Endodermal cell (in vitro differentiated cells): ENCODE data around the gene SMAD7. TPM values are rescaled to one million over a fixed set of nuclear protein-coding genes. Genes with fewer than 3 reads are reported as not detected.

Experiments used
- DNase-seq: peaks from one replicate; pipeline ENCODE4 v3.0.0-alpha.2; 2017
- H3K27ac ChIP-seq: 2 replicates; pipeline ENCODE4 v1.5.1; 2013; ENCODE audit warnings: mild to moderate bottlenecking, low read depth, low read length, moderate library complexity
- H3K27me3 ChIP-seq: 2 replicates; pipeline ENCODE4 v1.6.1; 2013; ENCODE audit warnings: mild to moderate bottlenecking, low read length, moderate library complexity; ENCODE audit not compliant: insufficient read depth, control insufficient read depth, poor library complexity, severe bottlenecking
- H3K36me3 ChIP-seq: 2 replicates; pipeline ENCODE4 v1.7.0; 2013; ENCODE audit warnings: mild to moderate bottlenecking, low read length, moderate library complexity; ENCODE audit not compliant: control insufficient read depth, insufficient read depth
- H3K4me1 ChIP-seq: one replicate; pipeline ENCODE4 v1.7.0; 2013; ENCODE audit warnings: low read length; ENCODE audit not compliant: control insufficient read depth, insufficient read depth
- H3K4me3 ChIP-seq: 2 replicates; pipeline ENCODE4 v1.5.1; 2013; ENCODE audit warnings: mild to moderate bottlenecking, low read length, moderate library complexity
- H3K9ac ChIP-seq: 2 replicates; pipeline ENCODE4 v1.6.1; 2013; ENCODE audit warnings: mild to moderate bottlenecking, low read length, moderate library complexity; ENCODE audit not compliant: poor library complexity, severe bottlenecking; ENCODE audit errors: extremely low read depth
- H3K9me3 ChIP-seq: 2 replicates; pipeline ENCODE4 v1.6.1; 2013; ENCODE audit warnings: mild to moderate bottlenecking, low read length, moderate library complexity; ENCODE audit not compliant: control insufficient read depth
- H3K27ac Mint-ChIP-seq: 2 replicates; pipeline ENCODE4 v1.8.0; 2020; ENCODE audit warnings: mixed read lengths
- H3K27me3 Mint-ChIP-seq: 2 replicates; pipeline ENCODE4 v1.8.0; 2021; ENCODE audit warnings: mild to moderate bottlenecking, mixed read lengths; ENCODE audit not compliant: insufficient read depth
- H3K36me3 Mint-ChIP-seq: 2 replicates; pipeline ENCODE4 v1.8.0; 2020; ENCODE audit warnings: low read depth, mixed read lengths
- H3K4me1 Mint-ChIP-seq: 2 replicates; pipeline ENCODE4 v1.8.0; 2020; ENCODE audit warnings: mixed read lengths
- H3K4me3 Mint-ChIP-seq: 2 replicates; pipeline ENCODE4 v1.8.0; 2020; ENCODE audit warnings: mild to moderate bottlenecking, moderate library complexity, mixed read lengths
- H3K9me3 Mint-ChIP-seq: 2 replicates; pipeline ENCODE4 v1.8.0; 2020; ENCODE audit warnings: mild to moderate bottlenecking, mixed read lengths
- CTCF ChIP-seq: fragments of 200-600 bp; sonication (generic); conservative IDR thresholded peaks from 2 replicates; pipeline ENCODE4 v1.5.0; 2021; ENCODE audit warnings: antibody characterized with exemption, mild to moderate bottlenecking
- WGBS, 2 experiments: methylation state at CpG; one replicate each; pipeline versions ENCODE4 v1.1.5 to v1.1.7; 2013; ENCODE audit warnings: missing lambda C conversion rate in 2 of 2, mixed read lengths in 1 of 2; ENCODE audit not compliant: insufficient coverage in 1 of 2, insufficient read length in 1 of 2; 5-methylcytosine and 5-hydroxymethylcytosine counted together
- total RNA-seq, 2 donors: library from RNA; stranded (reverse); fragmentation: NEBNext Ultra II Directional in 1 of 2; extraction: Animal tissue kit (Norgen Biotek cat#: 25700) in 1 of 2; gene quantifications; 2 replicates in 1 of 2; 3 replicates in 1 of 2; pipeline ENCODE4 v1.2.1, GENCODE V29; 2021

The SMAD7 gene
- total RNA-seq, 2 donors from 2014 or later: 52.4 to 67.4 TPM

GRCh38 chr18:48877941-48878340, 72.8 kb downstream of the SMAD7 start:
- no peak for DNase-seq
- Mint-ChIP-seq H3K4me1 (peaks cover 20% of the 10 kb centered on the region), H3K4me3 (no peak overlapping the region), H3K36me3 (no peaks in the 10 kb centered on the region), H3K27ac (no peak overlapping the region), H3K9me3 (peaks cover 1% of the 10 kb centered on the region), H3K27me3 (no peaks in the 10 kb centered on the region)
- Histone ChIP-seq H3K4me3 (no peak overlapping the region), H3K4me1 (peaks cover 9% of the 10 kb centered on the region), H3K36me3 (no peaks in the 10 kb centered on the region), H3K27me3 (no peaks in the 10 kb centered on the region), H3K27ac (no peak overlapping the region), H3K9ac (no peak overlapping the region), H3K9me3 (no peaks in the 10 kb centered on the region)
- 98 to 100% methylated on average over 2 to 3 of the region's 3 CpGs for WGBS, 2 experiments
- TF ChIP-seq CTCF: no peak

- Mint-ChIP-seq H3K4me1 (peaks cover 27% of the 10 kb centered on the region), H3K27ac (peak overlapping the region; percentile 26), H3K27me3 (no peaks in the 10 kb centered on the region), H3K4me3 (no peak overlapping the region), H3K36me3 (no peaks in the 10 kb centered on the region), H3K9me3 (peaks cover 1% of the 10 kb centered on the region)
- Histone ChIP-seq H3K27ac (no peak overlapping the region), H3K4me3 (no peak overlapping the region), H3K27me3 (no peaks in the 10 kb centered on the region), H3K9ac (no peak overlapping the region), H3K4me1 (peaks cover 15% of the 10 kb centered on the region), H3K36me3 (no peaks in the 10 kb centered on the region), H3K9me3 (no peaks in the 10 kb centered on the region)
- no peak for DNase-seq
- 96 to 100% methylated on average over 3 to 6 of the region's 6 CpGs for WGBS, 2 experiments
- no peak for TF ChIP-seq CTCF
Measured at GRCh38 chr18:48876590-48876989, 74.2 kb downstream of the SMAD7 start.

GRCh38 chr18:48875942-48876511, 74.7 kb downstream of the SMAD7 start:
- Mint-ChIP-seq H3K36me3 (no peaks in the 10 kb centered on the region), H3K4me3 (no peak overlapping the region), H3K27me3 (no peaks in the 10 kb centered on the region), H3K4me1 (peaks cover 27% of the 10 kb centered on the region), H3K9me3 (peaks cover under 1% of the 10 kb centered on the region), H3K27ac (peak overlapping the region; percentile 26)
- TF ChIP-seq CTCF: peak; percentile 61
- Histone ChIP-seq H3K27me3 (no peaks in the 10 kb centered on the region), H3K9ac (no peak overlapping the region), H3K4me1 (peaks cover 15% of the 10 kb centered on the region), H3K4me3 (no peak overlapping the region), H3K27ac (no peak overlapping the region), H3K36me3 (no peaks in the 10 kb centered on the region), H3K9me3 (no peaks in the 10 kb centered on the region)
- DNase-seq: peak; percentile 87
- 86% methylated on average over 11 to 15 of the region's 15 CpGs for WGBS, 2 experiments
